ENCODE measurements around the gene CTSL. TPM values are rescaled to one million over a fixed set of nuclear protein-coding genes. Genes with fewer than 3 reads are reported as not detected.

Gene CTSL
- total and polyA plus RNA-seq, 2 of the 13 experiments (the other 11 are each of a cell fraction or from before 2014, with no cell fraction given) = 78.1 to 113 TPM

- no peaks in the 10 kb centered on the region for H3K4me1 ChIP-seq (ENCODE audit: insufficient read depth, low read length)
- H3K36me3 ChIP-seq (replicated peaks in 1 of 2; ENCODE audit: control insufficient read depth in 1 of 2, insufficient read depth in 2 of 2, low read length in 2 of 2) = peaks cover 21 to 52% of the 10 kb centered on the region in 2 experiments
- no peak for FAIRE-seq
- no peak for DNase-seq (ENCODE audit: low spot score)
- H3K9me3 ChIP-seq (ENCODE audit: low read length) = no peaks in the 10 kb centered on the region
- H3K4me3 ChIP-seq (replicated peaks in 1 of 3; ENCODE audit: insufficient read depth in 1 of 3, low read depth in 2 of 3, low read length in 3 of 3) = no peak overlapping the region
- H3K27me3 ChIP-seq (ENCODE audit: control insufficient read depth in 1 of 2, insufficient read depth in 2 of 2, low read length in 2 of 2) = no peaks in the 10 kb centered on the region
- H3K79me2 ChIP-seq (ENCODE audit: insufficient read depth, low read length) = no peaks in the 10 kb centered on the region
- 98% methylated on average over 11 of the region's 11 CpGs for WGBS (ENCODE audit: low lambda C conversion rate)
- H4K20me1 ChIP-seq (ENCODE audit: insufficient read depth, low read length) = 0 out of 2 replicates have a peak, but pooled peaks cover 3% of the 10 kb centered on the region
- POLR2A ChIA-PET = no interaction called here
- intact Hi-C loops (cut with micrococcal nuclease; ENCODE audit: unreplicated experiment) (loop anchor here (5.0 to 10.0 kb wide), 2 partner anchors 46 to 363 kb away; partner anchors contain the start of gene CTSL), in situ Hi-C loops (cut with HindIII; ENCODE audit: extremely low pct_ligation_motif_present, low pct_unique_long_range_greater_than_20kb) (no loop called here)
- no peak overlapping the region for H3K4me2 ChIP-seq (ENCODE audit: low read depth, low read length)
- peak; percentile 58 for TF ChIP-seq MAFF (IDR thresholded peaks at IDR 0.05; ENCODE audit: low read depth, low read length)
- no peak for TF ChIP-seq XRCC5 (optimal IDR thresholded peaks at IDR 0.05; ENCODE audit: low read length)
- TF ChIP-seq MAFK (conservative IDR thresholded peaks at IDR 0.05 in 1 of 2, IDR thresholded peaks at IDR 0.05 in 1 of 2; ENCODE audit: low read length in 2 of 2) = peak; percentile 63 to 74
- TF ChIP-seq ZNF251 (CRISPR knock-in tag; IDR thresholded peaks at IDR 0.05) = no peak
- TF ChIP-seq, protein P1, sequence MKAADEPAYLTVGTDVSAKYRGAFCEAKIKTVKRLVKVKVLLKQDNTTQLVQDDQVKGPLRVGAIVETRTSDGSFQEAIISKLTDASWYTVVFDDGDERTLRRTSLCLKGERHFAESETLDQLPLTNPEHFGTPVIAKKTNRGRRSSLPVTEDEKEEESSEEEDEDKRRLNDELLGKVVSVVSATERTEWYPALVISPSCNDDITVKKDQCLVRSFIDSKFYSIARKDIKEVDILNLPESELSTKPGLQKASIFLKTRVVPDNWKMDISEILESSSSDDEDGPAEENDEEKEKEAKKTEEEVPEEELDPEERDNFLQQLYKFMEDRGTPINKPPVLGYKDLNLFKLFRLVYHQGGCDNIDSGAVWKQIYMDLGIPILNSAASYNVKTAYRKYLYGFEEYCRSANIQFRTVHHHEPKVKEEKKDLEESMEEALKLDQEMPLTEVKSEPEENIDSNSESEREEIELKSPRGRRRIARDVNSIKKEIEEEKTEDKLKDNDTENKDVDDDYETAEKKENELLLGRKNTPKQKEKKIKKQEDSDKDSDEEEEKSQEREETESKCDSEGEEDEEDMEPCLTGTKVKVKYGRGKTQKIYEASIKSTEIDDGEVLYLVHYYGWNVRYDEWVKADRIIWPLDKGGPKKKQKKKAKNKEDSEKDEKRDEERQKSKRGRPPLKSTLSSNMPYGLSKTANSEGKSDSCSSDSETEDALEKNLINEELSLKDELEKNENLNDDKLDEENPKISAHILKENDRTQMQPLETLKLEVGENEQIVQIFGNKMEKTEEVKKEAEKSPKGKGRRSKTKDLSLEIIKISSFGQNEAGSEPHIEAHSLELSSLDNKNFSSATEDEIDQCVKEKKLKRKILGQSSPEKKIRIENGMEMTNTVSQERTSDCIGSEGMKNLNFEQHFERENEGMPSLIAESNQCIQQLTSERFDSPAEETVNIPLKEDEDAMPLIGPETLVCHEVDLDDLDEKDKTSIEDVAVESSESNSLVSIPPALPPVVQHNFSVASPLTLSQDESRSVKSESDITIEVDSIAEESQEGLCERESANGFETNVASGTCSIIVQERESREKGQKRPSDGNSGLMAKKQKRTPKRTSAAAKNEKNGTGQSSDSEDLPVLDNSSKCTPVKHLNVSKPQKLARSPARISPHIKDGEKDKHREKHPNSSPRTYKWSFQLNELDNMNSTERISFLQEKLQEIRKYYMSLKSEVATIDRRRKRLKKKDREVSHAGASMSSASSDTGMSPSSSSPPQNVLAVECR (CRISPR knock-in tag; IDR thresholded peaks at IDR 0.05; ENCODE audit: borderline replicate concordance) = no peak
- TF ChIP-seq HOXA5 (CRISPR knock-in tag; IDR thresholded peaks at IDR 0.05) = no peak
- CTCF ChIA-PET (ENCODE audit: low intra/inter-chr PET ratio, low total read pairs) = interaction anchor here (5.5 kb wide), 1 partner anchor 131 kb away, joined by 25 read pairs; no protein-coding TSS in a partner anchor
- BruUV-seq (replicated peaks) = no TSS peak
- no peak overlapping the region for H2AFZ ChIP-seq (ENCODE audit: low read length)
- no peak overlapping the region for H3K9ac ChIP-seq (ENCODE audit: insufficient read depth, low read depth, low read length)
- H3K27ac ChIP-seq (ENCODE audit: extremely low read length, insufficient read depth, low read length) = no peak overlapping the region
- ATAC-seq = no peak
Observed at GRCh38 chr9:87681271-87682061, 44.5 kb upstream of the CTSL start.
